ENCODE data around the gene LRRC8B. TPM values are rescaled to one million over a fixed set of nuclear protein-coding genes. Genes with fewer than 3 reads are reported as not detected.

The LRRC8B gene
- total RNA-seq, 2 experiments from 2014 or later: 18.0 to 20.4 TPM

DNA sequence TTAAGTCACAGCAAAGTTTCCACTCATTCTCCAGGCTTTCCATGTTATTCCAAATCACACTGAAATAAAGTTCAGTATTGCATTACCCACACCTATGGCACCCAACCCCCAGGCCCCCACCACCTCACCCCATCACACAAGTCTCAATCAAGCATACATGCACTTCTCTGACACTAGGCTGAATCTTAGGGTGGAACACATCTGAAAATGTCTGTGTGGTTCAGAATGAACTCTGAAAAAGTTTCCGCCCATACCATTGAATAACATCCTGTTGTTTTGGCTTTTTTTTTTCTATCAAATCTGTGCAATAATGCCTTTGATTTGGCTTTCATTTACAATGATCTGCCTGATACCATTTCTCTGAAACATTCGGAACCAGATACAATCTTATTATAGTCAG is 82.5 kb downstream of the LRRC8B start:
- intact Hi-C loops (cut with micrococcal nuclease): loop anchor here (5.0 kb wide), 1 partner anchor 330 kb away; no protein-coding TSS in a partner anchor
- CTCF ChIA-PET: interaction anchor here (0.6 to 7.4 kb wide), 8 partner anchors 9 to 150 kb away, joined by 3 to 78 read pairs (median 4); no protein-coding TSS in a partner anchor
- Mint-ChIP-seq H3K27me3 (ENCODE audit: low read depth) (no peaks in the 10 kb centered on the region), H3K27ac (peak overlapping the region; percentile 67), H3K4me3 (peak overlapping the region; percentile 20), H3K36me3 (ENCODE audit: low read depth) (no peaks in the 10 kb centered on the region), H3K9me3 (no peaks in the 10 kb centered on the region), H3K4me1 (ENCODE audit: low read depth) (peaks cover 94% of the 10 kb centered on the region)
- DNase-seq: no peak

DNA sequence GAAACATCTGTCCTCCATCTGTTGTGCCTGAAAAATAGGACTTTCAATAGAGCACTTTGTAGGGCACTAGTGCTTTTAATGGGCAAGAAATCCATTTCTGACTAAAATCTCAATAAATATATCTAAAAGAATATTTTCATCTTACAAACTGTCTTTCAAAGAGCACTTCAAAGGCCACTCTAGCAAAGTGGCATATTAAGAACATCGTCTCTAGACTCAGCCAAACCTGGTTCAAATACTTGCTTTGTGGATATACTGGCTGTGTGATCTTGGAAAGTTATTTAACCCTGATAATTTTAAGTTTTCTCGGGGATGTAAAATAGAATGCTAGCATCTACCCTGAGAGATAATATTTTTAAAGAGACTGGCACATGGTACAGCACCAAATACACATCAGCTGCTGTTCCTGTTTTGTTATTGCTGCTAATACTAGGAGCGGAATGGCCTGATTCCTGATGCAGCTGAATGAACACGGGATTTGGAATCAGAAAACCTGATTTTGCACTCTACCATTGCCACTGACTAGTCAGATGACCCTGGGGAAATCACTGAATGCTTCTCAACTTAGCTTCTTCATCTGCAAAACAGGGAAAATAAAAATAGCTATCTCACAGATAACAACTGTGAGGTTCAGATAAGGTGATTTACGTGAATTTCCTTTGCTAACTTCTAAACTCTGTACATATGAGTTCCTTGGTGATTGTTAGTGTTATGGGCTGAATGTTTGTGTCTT is 83.1 kb downstream of the LRRC8B start:
- DNase-seq: no peak
- no peaks in the 10 kb centered on the region for H3K27me3 Mint-ChIP-seq (ENCODE audit: low read depth)
- peaks cover 96% of the 10 kb centered on the region for H3K4me1 Mint-ChIP-seq (ENCODE audit: low read depth)
- CTCF ChIA-PET: interaction anchor here (0.6 to 4.5 kb wide), 11 partner anchors 9 to 155 kb away, joined by 3 to 29 read pairs (median 4); no protein-coding TSS in a partner anchor
- H3K27ac Mint-ChIP-seq: peak overlapping the region; percentile 91
- no peaks in the 10 kb centered on the region for H3K9me3 Mint-ChIP-seq
- intact Hi-C loops (cut with micrococcal nuclease): loop anchor here (1.0 to 5.0 kb wide), 11 partner anchors 25 to 409 kb away; partner anchors contain the start of genes GBP4 and ZNF326
- H3K4me3 Mint-ChIP-seq: peak overlapping the region; percentile 56
- no peaks in the 10 kb centered on the region for H3K36me3 Mint-ChIP-seq (ENCODE audit: low read depth)

DNA sequence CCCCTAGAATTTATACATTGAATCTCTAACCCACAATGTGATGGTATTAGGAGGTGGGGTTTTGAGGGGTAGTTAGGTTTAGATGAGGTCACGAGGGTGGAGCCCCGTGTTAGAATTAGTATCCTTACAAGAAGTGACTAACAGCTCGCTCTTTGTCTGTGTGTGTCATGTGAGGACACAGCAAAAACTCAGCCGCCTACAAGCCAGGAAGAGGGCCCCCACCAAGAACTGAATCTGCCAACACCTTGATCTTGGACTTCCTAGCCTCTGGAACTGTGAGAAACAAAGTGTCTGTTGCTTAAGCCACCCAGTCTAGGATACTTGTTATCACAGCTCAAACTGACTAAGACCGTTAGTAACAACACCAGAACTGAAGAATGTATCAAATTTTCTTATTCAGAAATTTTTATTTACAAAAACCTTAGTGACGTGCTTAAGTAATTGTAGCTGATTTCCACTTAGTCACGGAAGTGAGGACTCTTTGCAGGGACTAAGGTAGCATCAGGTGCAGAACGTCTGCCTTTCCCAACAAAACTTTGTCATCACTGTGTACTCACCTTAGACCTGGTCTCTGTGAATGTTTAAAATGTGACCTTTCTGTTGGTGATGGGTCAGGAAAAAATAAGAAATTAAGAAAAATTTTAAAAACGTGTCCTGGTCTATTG is 83.8 kb downstream of the LRRC8B start:
- peak overlapping the region; percentile 56 for H3K4me3 Mint-ChIP-seq
- no peaks in the 10 kb centered on the region for H3K9me3 Mint-ChIP-seq
- peak overlapping the region; percentile 91 for H3K27ac Mint-ChIP-seq
- H3K27me3 Mint-ChIP-seq (ENCODE audit: low read depth): no peaks in the 10 kb centered on the region
- no peaks in the 10 kb centered on the region for H3K36me3 Mint-ChIP-seq (ENCODE audit: low read depth)
- CTCF ChIA-PET: interaction anchor here (0.5 to 4.5 kb wide), 15 partner anchors 9 to 624 kb away, joined by 3 to 29 read pairs (median 4); no protein-coding TSS in a partner anchor
- peaks cover 94% of the 10 kb centered on the region for H3K4me1 Mint-ChIP-seq (ENCODE audit: low read depth)
- intact Hi-C loops (cut with micrococcal nuclease): loop anchor here (1.0 to 5.0 kb wide), 11 partner anchors 24 to 410 kb away; partner anchors contain the start of genes GBP4 and ZNF326
- peak; percentile 81 for DNase-seq

DNA sequence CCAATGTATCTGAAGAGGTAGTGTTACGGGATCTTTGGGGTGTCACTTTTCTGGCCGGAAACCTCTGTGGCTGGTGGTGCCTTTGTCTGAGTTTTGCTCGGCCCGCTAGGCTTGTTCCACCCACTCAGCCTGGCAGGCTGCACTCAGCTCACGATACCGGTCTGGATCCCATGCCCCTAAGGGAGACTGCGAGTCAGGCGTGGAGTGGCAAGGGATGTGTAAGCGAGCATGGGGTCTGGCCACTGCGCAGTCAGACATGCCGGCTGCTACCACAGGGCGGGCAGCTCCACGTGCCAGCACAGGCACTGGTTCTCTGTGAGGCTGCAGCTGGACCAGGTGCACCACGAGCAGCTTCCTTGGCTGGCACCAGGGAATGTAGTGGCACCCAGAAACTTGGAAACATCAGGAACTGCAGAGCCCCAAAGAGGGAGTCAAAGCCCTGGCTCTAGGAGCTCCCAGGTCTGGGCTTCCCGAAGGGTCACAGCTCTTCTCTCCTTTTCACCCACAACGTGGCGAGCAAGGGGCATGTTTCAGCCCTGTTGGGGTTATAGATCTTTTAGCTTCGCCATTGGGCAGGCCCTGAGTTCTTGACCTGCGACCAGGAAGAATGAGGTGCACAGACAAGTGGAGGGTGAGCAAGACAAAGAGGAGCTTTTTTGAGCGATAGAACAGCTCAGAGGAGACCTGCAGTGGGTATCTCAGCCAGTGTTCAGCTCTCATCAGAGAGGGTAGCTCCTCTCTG is 84.5 kb downstream of the LRRC8B start:
- intact Hi-C loops (cut with micrococcal nuclease): loop anchor here (1.0 to 5.0 kb wide), 11 partner anchors 23 to 410 kb away; partner anchors contain the start of genes GBP4 and ZNF326
- H3K4me1 Mint-ChIP-seq (ENCODE audit: low read depth): peaks cover 91% of the 10 kb centered on the region
- H3K27ac Mint-ChIP-seq: peak overlapping the region; percentile 91
- no peaks in the 10 kb centered on the region for H3K36me3 Mint-ChIP-seq (ENCODE audit: low read depth)
- CTCF ChIA-PET: interaction anchor here (0.5 to 4.5 kb wide), 13 partner anchors 8 to 625 kb away, joined by 3 to 29 read pairs (median 4); partner anchors contain the start of gene LRRC8B
- peak overlapping the region; percentile 56 for H3K4me3 Mint-ChIP-seq
- peak; percentile 65 for DNase-seq
- no peaks in the 10 kb centered on the region for H3K9me3 Mint-ChIP-seq
- no peaks in the 10 kb centered on the region for H3K27me3 Mint-ChIP-seq (ENCODE audit: low read depth)

DNA sequence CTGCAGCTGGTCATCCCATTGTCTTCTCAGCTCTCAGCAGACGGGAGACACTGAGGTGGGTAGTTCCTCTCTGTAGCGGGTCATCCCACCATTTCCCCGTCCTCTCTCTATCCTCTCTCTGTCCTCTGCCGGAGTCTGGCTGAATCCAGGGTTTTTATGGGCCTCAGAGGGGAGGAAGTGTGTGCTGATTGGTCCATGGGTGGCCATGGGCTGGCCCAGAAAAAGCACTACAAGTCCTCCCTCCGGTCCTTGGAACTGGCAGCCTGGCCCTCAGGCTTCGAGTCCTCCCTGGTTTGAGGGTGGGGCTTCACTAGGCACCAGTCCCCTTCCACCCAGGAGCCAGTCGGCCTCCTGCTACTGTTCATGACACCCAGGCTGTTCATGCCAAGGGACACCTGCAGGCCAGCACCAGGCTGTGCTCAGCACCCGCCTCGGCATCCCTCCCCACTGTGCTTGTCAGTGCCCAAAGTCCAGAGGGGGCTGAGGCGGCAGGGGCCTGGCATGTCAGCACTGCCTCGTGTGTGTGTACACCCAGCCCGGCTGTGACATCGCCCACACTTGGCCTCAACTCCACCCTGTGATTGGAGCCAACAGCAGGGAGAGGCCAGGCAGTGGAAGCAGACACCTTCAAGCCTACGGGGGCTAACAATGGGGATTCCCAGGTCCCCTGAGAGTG is 85.3 kb downstream of the LRRC8B start:
- CTCF ChIA-PET: interaction anchor here (0.8 to 4.5 kb wide), 11 partner anchors 8 to 626 kb away, joined by 3 to 29 read pairs (median 6); partner anchors contain the start of gene LRRC8B
- Mint-ChIP-seq H3K27ac (peak overlapping the region; percentile 91), H3K9me3 (no peaks in the 10 kb centered on the region), H3K4me1 (ENCODE audit: low read depth) (peaks cover 90% of the 10 kb centered on the region), H3K36me3 (ENCODE audit: low read depth) (no peaks in the 10 kb centered on the region), H3K4me3 (peak overlapping the region; percentile 56), H3K27me3 (ENCODE audit: low read depth) (no peaks in the 10 kb centered on the region)
- intact Hi-C loops (cut with micrococcal nuclease): loop anchor here (2.0 to 5.0 kb wide), 6 partner anchors 21 to 483 kb away; partner anchors contain the start of genes GBP2, GBP4 and ZNF326
- peak; percentile 37 for DNase-seq

DNA sequence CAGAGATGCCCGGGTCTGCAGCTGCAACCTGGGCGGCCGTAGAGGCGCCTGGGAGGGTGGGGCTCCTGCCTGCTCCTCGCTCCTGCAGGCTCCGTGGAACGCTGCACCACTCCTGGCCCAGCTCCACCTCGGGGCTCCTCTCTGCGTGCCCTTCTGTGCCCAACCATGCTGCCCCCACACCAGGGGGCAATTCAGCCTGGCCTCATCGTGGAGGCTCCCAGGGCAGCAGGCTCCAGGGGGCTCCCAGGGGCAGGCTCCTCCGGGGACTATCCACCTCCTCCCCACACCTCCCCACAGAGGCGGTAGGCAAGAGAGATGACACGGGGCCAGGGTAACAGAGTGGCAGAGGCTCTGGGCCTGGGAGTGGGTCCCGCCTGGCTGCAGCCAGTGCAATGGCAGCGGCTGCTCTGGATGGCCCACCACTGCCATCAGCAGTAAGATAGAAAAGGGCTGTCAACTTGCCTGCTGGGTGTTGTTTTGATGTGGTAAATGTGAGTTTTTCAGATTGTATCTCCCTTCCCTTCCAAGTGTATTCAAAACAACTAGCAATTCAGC is 85.9 kb downstream of the LRRC8B start:
- CTCF ChIA-PET: interaction anchor here (1.1 to 4.5 kb wide), 11 partner anchors 9 to 611 kb away, joined by 3 to 29 read pairs (median 15); no protein-coding TSS in a partner anchor
- no peaks in the 10 kb centered on the region for H3K36me3 Mint-ChIP-seq (ENCODE audit: low read depth)
- H3K9me3 Mint-ChIP-seq: no peaks in the 10 kb centered on the region
- intact Hi-C loops (cut with micrococcal nuclease): loop anchor here (1.0 to 2.0 kb wide), 7 partner anchors 7 to 484 kb away; partner anchors contain the start of genes GBP2 and LRRC8B
- H3K4me1 Mint-ChIP-seq (ENCODE audit: low read depth): peaks cover 83% of the 10 kb centered on the region
- H3K27ac Mint-ChIP-seq: peak overlapping the region; percentile 82
- peak; percentile 61 for DNase-seq
- no peaks in the 10 kb centered on the region for H3K27me3 Mint-ChIP-seq (ENCODE audit: low read depth)
- peak overlapping the region; percentile 8 for H3K4me3 Mint-ChIP-seq

DNA sequence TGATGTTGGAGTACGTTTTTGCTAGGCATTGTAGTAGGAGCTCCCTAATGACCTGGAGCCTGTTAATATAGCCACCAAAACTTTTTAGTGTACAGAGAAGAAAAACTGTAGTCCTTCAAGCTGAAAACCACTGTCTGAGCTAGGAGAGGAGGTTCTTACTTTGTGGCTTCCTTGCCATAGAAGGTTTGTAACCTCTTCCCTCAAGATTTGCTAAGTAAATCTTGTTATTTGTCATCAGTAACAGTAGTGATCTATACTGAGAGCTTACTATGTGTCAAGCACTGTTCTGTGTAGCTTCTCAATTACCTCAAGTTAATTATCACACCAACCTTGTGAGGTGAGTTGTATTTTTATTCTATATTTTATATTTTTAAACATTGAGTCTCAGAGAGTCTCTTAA is 87.1 kb downstream of the LRRC8B start:
- peaks cover 82% of the 10 kb centered on the region for H3K4me1 Mint-ChIP-seq (ENCODE audit: low read depth)

DNA sequence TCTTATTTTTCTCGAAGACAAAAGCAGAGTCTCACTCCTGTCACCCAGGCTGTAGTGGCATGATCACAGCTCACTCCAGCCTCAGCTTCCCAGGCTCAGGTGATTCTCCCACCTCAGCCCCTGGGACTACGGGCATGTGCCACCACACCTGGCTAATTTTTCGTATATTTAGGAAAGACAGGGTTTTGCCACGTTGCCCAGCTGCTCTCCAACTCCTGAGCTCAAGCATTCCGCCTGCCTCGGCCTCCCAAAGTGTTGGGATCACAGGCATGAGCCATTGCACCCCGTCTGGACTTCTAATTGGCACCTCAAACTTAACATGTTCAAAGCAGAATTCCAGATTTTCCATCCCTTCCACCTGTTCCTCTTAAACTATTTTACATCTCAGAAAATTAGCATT is 89.3 kb downstream of the LRRC8B start:
- Mint-ChIP-seq H3K9me3 (peaks cover 14% of the 10 kb centered on the region), H3K27ac (no peak overlapping the region), H3K27me3 (ENCODE audit: low read depth) (no peaks in the 10 kb centered on the region), H3K4me1 (ENCODE audit: low read depth) (peaks cover 70% of the 10 kb centered on the region), H3K36me3 (ENCODE audit: low read depth) (peaks cover 24% of the 10 kb centered on the region), H3K4me3 (no peak overlapping the region)
- DNase-seq: no peak
- CTCF ChIA-PET: interaction anchor here (1.1 to 1.8 kb wide), 3 partner anchors 9 to 22 kb away, joined by 3 to 7 read pairs (median 4); no protein-coding TSS in a partner anchor
- intact Hi-C loops (cut with micrococcal nuclease): no loop called here

More for the DNA sequence above, 87.1 kb downstream of the LRRC8B start:
- H3K27me3 Mint-ChIP-seq (ENCODE audit: low read depth): no peaks in the 10 kb centered on the region
- peak overlapping the region; percentile 82 for H3K27ac Mint-ChIP-seq
- H3K9me3 Mint-ChIP-seq: no peaks in the 10 kb centered on the region
- H3K36me3 Mint-ChIP-seq (ENCODE audit: low read depth): peaks cover 6% of the 10 kb centered on the region
- DNase-seq: no peak
- CTCF ChIA-PET: interaction anchor here (0.6 to 4.5 kb wide), 16 partner anchors 9 to 612 kb away, joined by 3 to 29 read pairs (median 6); no protein-coding TSS in a partner anchor
- intact Hi-C loops (cut with micrococcal nuclease): loop anchor here (1.0 to 2.0 kb wide), 7 partner anchors 8 to 485 kb away; partner anchors contain the start of genes GBP2 and LRRC8B
- H3K4me3 Mint-ChIP-seq: no peak overlapping the region

DNA sequence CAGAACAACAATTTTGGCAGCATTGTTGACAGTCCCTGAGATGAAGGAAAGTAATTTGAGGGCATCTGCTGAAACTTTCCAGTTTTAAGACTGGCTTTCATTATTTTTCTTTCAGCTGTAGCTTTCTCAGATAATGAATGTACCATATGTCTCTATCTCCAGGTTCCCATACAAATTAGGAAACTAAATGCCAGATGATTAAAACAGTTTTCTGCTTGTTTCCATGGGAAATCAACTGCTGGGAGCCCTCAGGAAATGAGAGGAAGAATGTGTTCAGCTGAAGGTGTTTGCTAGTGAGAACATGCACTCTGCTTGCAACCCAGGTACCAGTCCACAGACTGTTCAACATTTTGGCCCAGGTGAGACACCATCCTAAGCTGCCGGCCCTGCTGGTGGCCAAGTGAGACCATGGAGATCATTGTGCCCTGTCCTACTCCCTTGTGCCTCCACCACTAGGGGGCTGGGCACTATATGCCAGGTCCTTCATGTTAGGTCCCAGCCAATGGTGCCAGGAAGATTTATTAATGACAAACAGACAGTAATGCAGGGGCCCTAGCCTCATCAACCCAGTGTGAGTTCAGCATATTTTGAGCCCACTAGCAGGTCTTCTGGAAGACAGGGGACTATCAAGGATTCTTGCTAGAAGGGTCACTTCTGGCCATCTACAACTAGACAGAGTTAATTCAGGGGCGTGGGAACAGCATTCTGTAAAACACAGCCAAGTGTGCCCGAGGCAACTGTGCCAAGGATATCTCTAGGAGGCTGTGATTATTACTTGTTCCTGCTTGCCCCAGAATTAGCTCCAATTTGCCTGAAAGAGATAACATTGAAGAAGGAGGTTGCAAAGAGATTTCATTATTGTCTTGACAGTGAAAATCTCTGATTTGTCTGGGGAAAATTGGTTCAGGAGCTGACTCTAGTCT is 91.3 kb downstream of the LRRC8B start:
- intact Hi-C loops (cut with micrococcal nuclease): loop anchor here (1.0 kb wide), 1 partner anchor 7 kb away; no protein-coding TSS in a partner anchor
- CTCF ChIA-PET: interaction anchor here (0.8 to 3.0 kb wide), 12 partner anchors 9 to 371 kb away, joined by 3 to 17 read pairs (median 6); no protein-coding TSS in a partner anchor
- DNase-seq: no peak

More for the DNA sequence above, 91.3 kb downstream of the LRRC8B start:
- peaks cover 14% of the 10 kb centered on the region for H3K9me3 Mint-ChIP-seq
- H3K4me1 Mint-ChIP-seq (ENCODE audit: low read depth): peaks cover 65% of the 10 kb centered on the region
- H3K27me3 Mint-ChIP-seq (ENCODE audit: low read depth): no peaks in the 10 kb centered on the region
- no peak overlapping the region for H3K4me3 Mint-ChIP-seq
- H3K36me3 Mint-ChIP-seq (ENCODE audit: low read depth): peaks cover 24% of the 10 kb centered on the region
- no peak overlapping the region for H3K27ac Mint-ChIP-seq

Measured in activated naive CD4-positive, alpha-beta T cell treated with anti-CD3 and anti-CD28 coated beads for 36 hours (primary cell).